ENCODE results near the gene BMI1.
A peak's percentile ranks its signal among the peaks of the same experiment; 100 is the strongest.

The BMI1 gene

DNA sequence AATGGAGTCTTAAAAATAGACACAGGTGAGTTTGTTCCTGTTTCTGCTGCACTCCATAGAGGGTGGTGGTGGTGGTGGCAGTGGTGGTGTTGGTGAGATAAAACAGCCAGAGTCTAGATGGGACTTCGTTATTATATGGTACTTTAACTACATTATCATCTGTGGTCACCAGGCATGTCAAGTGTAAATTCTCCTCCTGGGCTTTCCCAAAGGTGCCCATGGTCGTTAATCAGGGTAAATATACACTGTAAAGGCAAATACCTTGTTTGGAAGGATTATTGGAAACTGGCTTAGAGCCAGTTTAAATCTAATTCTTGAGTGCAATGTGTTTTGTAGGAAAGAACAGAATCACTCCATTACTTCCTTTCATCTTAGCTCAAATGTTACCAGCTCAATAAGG is 26.2 kb upstream of the BMI1 start (continued):
- TF ChIP-seq, protein P1, sequence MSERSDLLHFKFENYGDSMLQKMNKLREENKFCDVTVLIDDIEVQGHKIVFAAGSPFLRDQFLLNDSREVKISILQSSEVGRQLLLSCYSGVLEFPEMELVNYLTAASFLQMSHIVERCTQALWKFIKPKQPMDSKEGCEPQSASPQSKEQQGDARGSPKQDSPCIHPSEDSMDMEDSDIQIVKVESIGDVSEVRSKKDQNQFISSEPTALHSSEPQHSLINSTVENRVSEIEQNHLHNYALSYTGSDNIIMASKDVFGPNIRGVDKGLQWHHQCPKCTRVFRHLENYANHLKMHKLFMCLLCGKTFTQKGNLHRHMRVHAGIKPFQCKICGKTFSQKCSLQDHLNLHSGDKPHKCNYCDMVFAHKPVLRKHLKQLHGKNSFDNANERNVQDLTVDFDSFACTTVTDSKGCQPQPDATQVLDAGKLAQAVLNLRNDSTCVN (tag by site-specific recombination; optimal IDR thresholded peaks at IDR 0.05), result no peak
- TF ChIP-seq ZXDB (tag by site-specific recombination; IDR thresholded peaks at IDR 0.05) (0 out of 2 replicates have a peak, but pooled peaks have one; percentile 34), ZNF10 (tag by site-specific recombination; IDR thresholded peaks at IDR 0.05) (peak; percentile 62; the same call in 1 of the 2 replicates), ZNF157 (tag by site-specific recombination; IDR thresholded peaks at IDR 0.05) (no peak), ZNF404 (tag by site-specific recombination; IDR thresholded peaks at IDR 0.05) (no peak), KLF1 (tag by site-specific recombination; IDR thresholded peaks at IDR 0.05) (no peak), ZNF530 (tag by site-specific recombination; IDR thresholded peaks at IDR 0.05; ENCODE audit: low read depth) (no peak), ZFP3 (tag by site-specific recombination; IDR thresholded peaks at IDR 0.05; ENCODE audit: low read depth) (no peak), ZNF610 (tag by site-specific recombination; IDR thresholded peaks at IDR 0.05; ENCODE audit: borderline replicate concordance) (no peak), ZNF664 (tag by site-specific recombination; IDR thresholded peaks at IDR 0.05) (no peak), ZNF555 (tag by site-specific recombination; conservative IDR thresholded peaks at IDR 0.05) (no peak), ZNF324 (tag by site-specific recombination; IDR thresholded peaks at IDR 0.05) (no peak), SCRT1 (tag by site-specific recombination; IDR thresholded peaks at IDR 0.05; ENCODE audit: borderline replicate concordance) (no peak), SALL2 (tag by site-specific recombination; IDR thresholded peaks at IDR 0.05; ENCODE audit: borderline replicate concordance) (no peak), ZNF629 (tag by site-specific recombination; IDR thresholded peaks at IDR 0.05) (no peak), ZNF785 (tag by site-specific recombination; IDR thresholded peaks at IDR 0.05) (no peak), ZNF16 (tag by site-specific recombination; IDR thresholded peaks at IDR 0.05; ENCODE audit: low read depth) (no peak), ZNF558 (tag by site-specific recombination; IDR thresholded peaks at IDR 0.05) (no peak), ZNF112 (tag by site-specific recombination; IDR thresholded peaks at IDR 0.05) (no peak), ZNF146 (tag by site-specific recombination; IDR thresholded peaks at IDR 0.05) (no peak), ZNF350 (tag by site-specific recombination; IDR thresholded peaks at IDR 0.05) (no peak), ZNF2 (tag by site-specific recombination; IDR thresholded peaks at IDR 0.05) (no peak), GLI2 (tag by site-specific recombination; IDR thresholded peaks at IDR 0.05; ENCODE audit: borderline replicate concordance, low read depth) (0 out of 2 replicates have a peak, but pooled peaks have one; percentile 45)
- TF ChIP-seq, protein P2, sequence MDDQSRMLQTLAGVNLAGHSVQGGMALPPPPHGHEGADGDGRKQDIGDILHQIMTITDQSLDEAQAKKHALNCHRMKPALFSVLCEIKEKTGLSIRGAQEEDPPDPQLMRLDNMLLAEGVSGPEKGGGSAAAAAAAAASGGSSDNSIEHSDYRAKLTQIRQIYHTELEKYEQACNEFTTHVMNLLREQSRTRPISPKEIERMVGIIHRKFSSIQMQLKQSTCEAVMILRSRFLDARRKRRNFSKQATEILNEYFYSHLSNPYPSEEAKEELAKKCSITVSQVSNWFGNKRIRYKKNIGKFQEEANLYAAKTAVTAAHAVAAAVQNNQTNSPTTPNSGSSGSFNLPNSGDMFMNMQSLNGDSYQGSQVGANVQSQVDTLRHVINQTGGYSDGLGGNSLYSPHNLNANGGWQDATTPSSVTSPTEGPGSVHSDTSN (CRISPR knock-in tag; IDR thresholded peaks at IDR 0.05), result no peak
- TF ChIP-seq, protein P3, sequence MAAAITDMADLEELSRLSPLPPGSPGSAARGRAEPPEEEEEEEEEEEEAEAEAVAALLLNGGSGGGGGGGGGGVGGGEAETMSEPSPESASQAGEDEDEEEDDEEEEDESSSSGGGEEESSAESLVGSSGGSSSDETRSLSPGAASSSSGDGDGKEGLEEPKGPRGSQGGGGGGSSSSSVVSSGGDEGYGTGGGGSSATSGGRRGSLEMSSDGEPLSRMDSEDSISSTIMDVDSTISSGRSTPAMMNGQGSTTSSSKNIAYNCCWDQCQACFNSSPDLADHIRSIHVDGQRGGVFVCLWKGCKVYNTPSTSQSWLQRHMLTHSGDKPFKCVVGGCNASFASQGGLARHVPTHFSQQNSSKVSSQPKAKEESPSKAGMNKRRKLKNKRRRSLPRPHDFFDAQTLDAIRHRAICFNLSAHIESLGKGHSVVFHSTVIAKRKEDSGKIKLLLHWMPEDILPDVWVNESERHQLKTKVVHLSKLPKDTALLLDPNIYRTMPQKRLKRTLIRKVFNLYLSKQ (tag by site-specific recombination; IDR thresholded peaks at IDR 0.05; ENCODE audit: borderline replicate concordance), result no peak
- TF ChIP-seq, protein P4, sequence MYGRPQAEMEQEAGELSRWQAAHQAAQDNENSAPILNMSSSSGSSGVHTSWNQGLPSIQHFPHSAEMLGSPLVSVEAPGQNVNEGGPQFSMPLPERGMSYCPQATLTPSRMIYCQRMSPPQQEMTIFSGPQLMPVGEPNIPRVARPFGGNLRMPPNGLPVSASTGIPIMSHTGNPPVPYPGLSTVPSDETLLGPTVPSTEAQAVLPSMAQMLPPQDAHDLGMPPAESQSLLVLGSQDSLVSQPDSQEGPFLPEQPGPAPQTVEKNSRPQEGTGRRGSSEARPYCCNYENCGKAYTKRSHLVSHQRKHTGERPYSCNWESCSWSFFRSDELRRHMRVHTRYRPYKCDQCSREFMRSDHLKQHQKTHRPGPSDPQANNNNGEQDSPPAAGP (tag by site-specific recombination; IDR thresholded peaks at IDR 0.05), result no peak
- TF ChIP-seq, protein P5, sequence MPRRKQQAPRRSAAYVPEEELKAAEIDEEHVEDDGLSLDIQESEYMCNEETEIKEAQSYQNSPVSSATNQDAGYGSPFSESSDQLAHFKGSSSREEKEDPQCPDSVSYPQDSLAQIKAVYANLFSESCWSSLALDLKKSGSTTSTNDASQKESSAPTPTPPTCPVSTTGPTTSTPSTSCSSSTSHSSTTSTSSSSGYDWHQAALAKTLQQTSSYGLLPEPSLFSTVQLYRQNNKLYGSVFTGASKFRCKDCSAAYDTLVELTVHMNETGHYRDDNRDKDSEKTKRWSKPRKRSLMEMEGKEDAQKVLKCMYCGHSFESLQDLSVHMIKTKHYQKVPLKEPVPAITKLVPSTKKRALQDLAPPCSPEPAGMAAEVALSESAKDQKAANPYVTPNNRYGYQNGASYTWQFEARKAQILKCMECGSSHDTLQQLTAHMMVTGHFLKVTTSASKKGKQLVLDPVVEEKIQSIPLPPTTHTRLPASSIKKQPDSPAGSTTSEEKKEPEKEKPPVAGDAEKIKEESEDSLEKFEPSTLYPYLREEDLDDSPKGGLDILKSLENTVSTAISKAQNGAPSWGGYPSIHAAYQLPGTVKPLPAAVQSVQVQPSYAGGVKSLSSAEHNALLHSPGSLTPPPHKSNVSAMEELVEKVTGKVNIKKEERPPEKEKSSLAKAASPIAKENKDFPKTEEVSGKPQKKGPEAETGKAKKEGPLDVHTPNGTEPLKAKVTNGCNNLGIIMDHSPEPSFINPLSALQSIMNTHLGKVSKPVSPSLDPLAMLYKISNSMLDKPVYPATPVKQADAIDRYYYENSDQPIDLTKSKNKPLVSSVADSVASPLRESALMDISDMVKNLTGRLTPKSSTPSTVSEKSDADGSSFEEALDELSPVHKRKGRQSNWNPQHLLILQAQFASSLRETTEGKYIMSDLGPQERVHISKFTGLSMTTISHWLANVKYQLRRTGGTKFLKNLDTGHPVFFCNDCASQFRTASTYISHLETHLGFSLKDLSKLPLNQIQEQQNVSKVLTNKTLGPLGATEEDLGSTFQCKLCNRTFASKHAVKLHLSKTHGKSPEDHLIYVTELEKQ (tag by site-specific recombination; IDR thresholded peaks at IDR 0.05; ENCODE audit: borderline replicate concordance), result no peak
- TF ChIP-seq, protein P6, sequence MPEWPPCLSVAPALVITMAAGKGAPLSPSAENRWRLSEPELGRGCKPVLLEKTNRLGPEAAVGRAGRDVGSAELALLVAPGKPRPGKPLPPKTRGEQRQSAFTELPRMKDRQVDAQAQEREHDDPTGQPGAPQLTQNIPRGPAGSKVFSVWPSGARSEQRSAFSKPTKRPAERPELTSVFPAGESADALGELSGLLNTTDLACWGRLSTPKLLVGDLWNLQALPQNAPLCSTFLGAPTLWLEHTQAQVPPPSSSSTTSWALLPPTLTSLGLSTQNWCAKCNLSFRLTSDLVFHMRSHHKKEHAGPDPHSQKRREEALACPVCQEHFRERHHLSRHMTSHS (tag by site-specific recombination; IDR thresholded peaks at IDR 0.05), result no peak
- TF ChIP-seq, protein P7, sequence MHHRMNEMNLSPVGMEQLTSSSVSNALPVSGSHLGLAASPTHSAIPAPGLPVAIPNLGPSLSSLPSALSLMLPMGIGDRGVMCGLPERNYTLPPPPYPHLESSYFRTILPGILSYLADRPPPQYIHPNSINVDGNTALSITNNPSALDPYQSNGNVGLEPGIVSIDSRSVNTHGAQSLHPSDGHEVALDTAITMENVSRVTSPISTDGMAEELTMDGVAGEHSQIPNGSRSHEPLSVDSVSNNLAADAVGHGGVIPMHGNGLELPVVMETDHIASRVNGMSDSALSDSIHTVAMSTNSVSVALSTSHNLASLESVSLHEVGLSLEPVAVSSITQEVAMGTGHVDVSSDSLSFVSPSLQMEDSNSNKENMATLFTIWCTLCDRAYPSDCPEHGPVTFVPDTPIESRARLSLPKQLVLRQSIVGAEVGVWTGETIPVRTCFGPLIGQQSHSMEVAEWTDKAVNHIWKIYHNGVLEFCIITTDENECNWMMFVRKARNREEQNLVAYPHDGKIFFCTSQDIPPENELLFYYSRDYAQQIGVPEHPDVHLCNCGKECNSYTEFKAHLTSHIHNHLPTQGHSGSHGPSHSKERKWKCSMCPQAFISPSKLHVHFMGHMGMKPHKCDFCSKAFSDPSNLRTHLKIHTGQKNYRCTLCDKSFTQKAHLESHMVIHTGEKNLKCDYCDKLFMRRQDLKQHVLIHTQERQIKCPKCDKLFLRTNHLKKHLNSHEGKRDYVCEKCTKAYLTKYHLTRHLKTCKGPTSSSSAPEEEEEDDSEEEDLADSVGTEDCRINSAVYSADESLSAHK (tag by site-specific recombination; IDR thresholded peaks at IDR 0.05), result peak; percentile 70
